ENCODE measurements around the gene ITGB7. TPM values are rescaled to one million over a fixed set of nuclear protein-coding genes. Genes with fewer than 3 reads are reported as not detected.

Gene ITGB7
- polyA plus RNA-seq, 3 donors, result 24.1 to 33.1 (median 28.4) TPM

DNA sequence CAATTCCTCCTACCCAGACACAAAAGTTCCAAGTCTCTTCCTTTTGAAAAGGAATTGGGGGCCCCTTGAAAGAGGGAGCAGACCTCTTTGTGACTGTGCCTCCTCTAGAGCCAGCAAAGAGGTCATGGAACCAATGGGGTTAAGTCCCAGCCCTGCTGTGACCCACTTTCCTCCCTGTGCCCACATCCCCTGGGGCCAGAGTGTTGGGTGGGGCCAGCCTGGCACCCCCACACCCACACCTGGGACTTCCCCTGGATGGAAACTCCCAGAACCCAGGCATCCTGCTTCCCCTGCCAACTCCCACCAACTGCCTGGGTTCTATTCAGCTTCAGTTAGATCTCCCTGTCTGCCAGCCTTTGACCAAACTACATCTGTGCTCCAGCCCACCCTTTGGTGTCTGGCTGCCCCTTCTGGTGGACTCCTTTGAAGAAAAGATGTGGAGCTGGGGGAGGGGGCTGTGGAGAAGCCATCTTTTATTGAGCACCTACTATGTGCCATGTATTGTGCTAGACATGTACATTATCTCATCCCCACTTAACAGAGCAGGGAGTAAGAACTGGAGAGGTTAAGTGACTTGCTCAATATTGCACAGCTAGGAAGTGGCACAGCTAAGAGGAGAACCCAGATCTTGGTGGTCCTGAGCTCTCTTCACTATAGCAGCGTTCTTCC is 29.5 kb upstream of the ITGB7 start:
- H3K27ac ChIP-seq (ENCODE audit: low read depth in 1 of 2, low read length in 2 of 2), result no peak overlapping the region
- H2AFZ ChIP-seq (ENCODE audit: insufficient read depth, low read depth, low read length, poor library complexity, severe bottlenecking), result no peak overlapping the region
- no peak overlapping the region for H3K4me3 ChIP-seq (replicated peaks in 1 of 3; ENCODE audit: low read depth in 2 of 3, low read length in 3 of 3)
- H3K9me3 ChIP-seq (replicated peaks in 1 of 2; ENCODE audit: control insufficient read depth in 1 of 2, insufficient read depth in 1 of 2, low read length in 2 of 2), result no peaks in the 10 kb centered on the region
- Mint-ChIP-seq H3K27ac (peak overlapping the region in 1 of 7 donors; percentile 30), H3K4me3 (no peak overlapping the region), H3K4me1 (peaks cover 24% of the 10 kb centered on the region), H3K36me3 (peaks cover 3 to 6% of the 10 kb centered on the region in 2 donors), H3K9me3 (peaks cover 0 to 4% (median 0%) of the 10 kb centered on the region in 7 donors), H3K27me3 (ENCODE audit: low read depth in 3 of 3) (peaks cover 31 to 51% (median 45%) of the 10 kb centered on the region in 3 donors)
- no peak overlapping the region for H3K4me2 ChIP-seq (replicated peaks; ENCODE audit: extremely low read depth, low read length, poor library complexity, severe bottlenecking)
- H4K20me1 ChIP-seq (ENCODE audit: insufficient read depth, low read length), result no peaks in the 10 kb centered on the region
- H3K79me2 ChIP-seq (ENCODE audit: insufficient read depth, low read length), result no peaks in the 10 kb centered on the region
- intact Hi-C loops (cut with micrococcal nuclease), result no loop called here
- TF ChIP-seq, protein P1, sequence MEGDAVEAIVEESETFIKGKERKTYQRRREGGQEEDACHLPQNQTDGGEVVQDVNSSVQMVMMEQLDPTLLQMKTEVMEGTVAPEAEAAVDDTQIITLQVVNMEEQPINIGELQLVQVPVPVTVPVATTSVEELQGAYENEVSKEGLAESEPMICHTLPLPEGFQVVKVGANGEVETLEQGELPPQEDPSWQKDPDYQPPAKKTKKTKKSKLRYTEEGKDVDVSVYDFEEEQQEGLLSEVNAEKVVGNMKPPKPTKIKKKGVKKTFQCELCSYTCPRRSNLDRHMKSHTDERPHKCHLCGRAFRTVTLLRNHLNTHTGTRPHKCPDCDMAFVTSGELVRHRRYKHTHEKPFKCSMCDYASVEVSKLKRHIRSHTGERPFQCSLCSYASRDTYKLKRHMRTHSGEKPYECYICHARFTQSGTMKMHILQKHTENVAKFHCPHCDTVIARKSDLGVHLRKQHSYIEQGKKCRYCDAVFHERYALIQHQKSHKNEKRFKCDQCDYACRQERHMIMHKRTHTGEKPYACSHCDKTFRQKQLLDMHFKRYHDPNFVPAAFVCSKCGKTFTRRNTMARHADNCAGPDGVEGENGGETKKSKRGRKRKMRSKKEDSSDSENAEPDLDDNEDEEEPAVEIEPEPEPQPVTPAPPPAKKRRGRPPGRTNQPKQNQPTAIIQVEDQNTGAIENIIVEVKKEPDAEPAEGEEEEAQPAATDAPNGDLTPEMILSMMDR (IDR thresholded peaks at IDR 0.05), result no peak
- WGBS (ENCODE audit: insufficient coverage), result no CpG with 5 or more reads among the region's 1 CpG
- H3K27me3 ChIP-seq (ENCODE audit: control insufficient read depth in 2 of 2, insufficient read depth in 2 of 2, low read length in 2 of 2), result peaks cover 10 to 47% of the 10 kb centered on the region in 2 donors
- no peak overlapping the region for H3K9ac ChIP-seq (ENCODE audit: insufficient read depth, low read length, poor library complexity, severe bottlenecking)
- peaks cover 20 to 21% of the 10 kb centered on the region in 2 donors for H3K4me1 ChIP-seq (ENCODE audit: control insufficient read depth in 1 of 2, insufficient read depth in 2 of 2, low read length in 2 of 2)
- DNase-seq, result no peak
- H3K36me3 ChIP-seq (replicated peaks in 1 of 2; ENCODE audit: control insufficient read depth in 1 of 2, insufficient read depth in 2 of 2, low read length in 2 of 2), result no peaks in the 10 kb centered on the region

DNA sequence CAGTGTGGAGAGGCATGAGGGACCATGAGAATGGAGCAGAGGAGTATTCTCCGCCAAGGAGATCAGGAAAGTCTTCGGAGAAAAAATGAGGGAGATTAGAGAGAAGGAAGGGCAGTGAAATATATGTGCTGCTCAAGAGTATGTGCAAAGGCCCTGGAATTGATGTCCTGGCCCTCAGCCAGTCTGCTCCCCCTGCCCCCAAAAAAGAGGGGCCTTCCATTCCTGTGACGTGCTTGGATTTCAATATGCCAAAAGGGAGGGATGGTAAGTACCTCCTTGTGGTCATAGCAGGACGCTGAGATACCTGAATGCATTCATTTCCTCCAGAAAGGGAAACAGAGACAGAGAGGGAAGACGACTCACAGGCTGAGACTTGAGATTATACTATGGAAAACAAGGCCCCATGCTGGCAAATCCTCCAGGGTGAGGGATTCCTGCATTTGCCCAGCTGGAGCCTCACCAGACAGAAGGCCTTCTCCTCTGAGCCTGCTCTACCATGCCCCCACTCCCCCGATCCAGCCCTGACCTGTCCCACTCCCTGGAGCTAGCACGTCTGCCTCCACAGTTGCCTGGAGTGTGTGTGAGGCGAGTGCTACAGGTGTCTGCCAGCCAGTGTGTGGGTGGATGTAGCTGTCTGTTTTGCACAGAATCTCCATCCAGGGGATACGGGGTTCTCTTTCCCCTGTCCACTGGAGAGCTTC is 28.8 kb upstream of the ITGB7 start:
- Histone ChIP-seq H3K4me3 (replicated peaks in 1 of 3; ENCODE audit: low read depth in 2 of 3, low read length in 3 of 3) (no peak overlapping the region), H3K4me1 (ENCODE audit: control insufficient read depth in 1 of 2, insufficient read depth in 2 of 2, low read length in 2 of 2) (peaks cover 21 to 24% of the 10 kb centered on the region in 2 donors), H3K9ac (ENCODE audit: insufficient read depth, low read length, poor library complexity, severe bottlenecking) (no peak overlapping the region), H3K27ac (ENCODE audit: low read depth in 1 of 2, low read length in 2 of 2) (no peak overlapping the region), H4K20me1 (ENCODE audit: insufficient read depth, low read length) (no peaks in the 10 kb centered on the region), H3K36me3 (replicated peaks in 1 of 2; ENCODE audit: control insufficient read depth in 1 of 2, insufficient read depth in 2 of 2, low read length in 2 of 2) (no peaks in the 10 kb centered on the region), H3K9me3 (replicated peaks in 1 of 2; ENCODE audit: control insufficient read depth in 1 of 2, insufficient read depth in 1 of 2, low read length in 2 of 2) (no peaks in the 10 kb centered on the region), H3K4me2 (replicated peaks; ENCODE audit: extremely low read depth, low read length, poor library complexity, severe bottlenecking) (no peak overlapping the region), H3K79me2 (ENCODE audit: insufficient read depth, low read length) (no peaks in the 10 kb centered on the region), H2AFZ (ENCODE audit: insufficient read depth, low read depth, low read length, poor library complexity, severe bottlenecking) (no peak overlapping the region), H3K27me3 (ENCODE audit: control insufficient read depth in 2 of 2, insufficient read depth in 2 of 2, low read length in 2 of 2) (peaks cover 10 to 53% of the 10 kb centered on the region in 2 donors)
- H3K36me3 Mint-ChIP-seq, result peaks cover 3 to 6% of the 10 kb centered on the region in 2 donors
- no peak overlapping the region for H3K27ac Mint-ChIP-seq
- H3K9me3 Mint-ChIP-seq, result peaks cover 0 to 4% (median 0%) of the 10 kb centered on the region in 7 donors
- intact Hi-C loops (cut with micrococcal nuclease), result no loop called here
- peaks cover 38 to 55% (median 52%) of the 10 kb centered on the region in 3 donors for H3K27me3 Mint-ChIP-seq (ENCODE audit: low read depth in 3 of 3)
- H3K4me3 Mint-ChIP-seq, result no peak overlapping the region
- H3K4me1 Mint-ChIP-seq, result peaks cover 26% of the 10 kb centered on the region
- TF ChIP-seq, protein P1 (IDR thresholded peaks at IDR 0.05), result no peak
- DNase-seq, result no peak
- WGBS (ENCODE audit: insufficient coverage), result 83% methylated on average over 3 of the region's 9 CpGs

Data from CD14-positive monocyte (primary cell).